GM12878 (cell line): Measurements from ENCODE around the gene PHF3. TPM values are rescaled to one million over a fixed set of nuclear protein-coding genes. Genes with fewer than 3 reads are reported as not detected.

Experiments
- ATAC-seq: fragments of 200-7000 bp; cut with Tn5 transposase; 3 replicates; pipeline ENCODE4 v1.9.1; 2020; ENCODE audit warnings: mild to moderate bottlenecking, moderate library complexity
- BruUV-seq: library from RNA; stranded (reverse); fragments of 400-500 nt; replicated peaks from 2 replicates; lab custom pipeline; 2021; lab: Mats Ljungman, UMichigan
- CTCF ChIA-PET: fragments of 300-600 bp; sonication (Branson Sonifier 250); formaldehyde crosslinking; extraction: SDS; loops from one replicate; lab custom pipeline; 2021; ENCODE audit warnings: inconsistent platforms; lab: Yijun Ruan, JAX
- POLR2A ChIA-PET: fragments of 350-600 bp; formaldehyde crosslinking; extraction: SDS; loops from one replicate; lab custom pipeline; 2021; ENCODE audit warnings: inconsistent platforms; lab: Charles Lee
- RAD21 ChIA-PET: fragments of 300-600 bp; sonication (Branson Sonifier 250); formaldehyde crosslinking; loops from one replicate; lab custom pipeline; 2023; ENCODE audit warnings: antibody characterized with exemption; ENCODE audit not compliant: unreplicated experiment; lab: Charles Lee
- SMC1A ChIA-PET: fragments of 300-600 bp; sonication (Branson Sonifier 250); formaldehyde crosslinking; loops from one replicate; lab custom pipeline; 2023; ENCODE audit not compliant: unreplicated experiment, uncharacterized antibody; lab: Charles Lee
- DNase-seq: peaks from one replicate; pipeline ENCODE4 v3.0.0-alpha.2; 2011; ENCODE audit warnings: low read depth, low spot score
- FAIRE-seq: peaks from 3 replicates; lab custom pipeline; 2011; peaks lifted over from hg19 to GRCh38; lab: Jason Lieb, UNC
- H2AFZ ChIP-seq: 2 replicates; pipeline ENCODE4 v1.6.0; 2011; ENCODE audit warnings: low read depth, low read length, control low read depth; ENCODE audit not compliant: control insufficient read depth
- H3K27ac ChIP-seq: 2 replicates; pipeline ENCODE4 v1.5.1; 2011; ENCODE audit warnings: control low read depth; ENCODE audit not compliant: control insufficient read depth, insufficient read depth
- H3K27me3 ChIP-seq, 2 experiments: replicated peaks in 1 of 2; 2 replicates each; pipeline versions ENCODE4 v1.6.0 to v1.6.1; 2011; ENCODE audit warnings: low read length in 1 of 2; ENCODE audit not compliant: control insufficient read depth in 2 of 2, insufficient read depth in 2 of 2
- H3K36me3 ChIP-seq, 2 experiments: 2 replicates each; pipeline ENCODE4 v1.5.1; 2011; ENCODE audit warnings: low read length in 1 of 2; ENCODE audit not compliant: control insufficient read depth in 2 of 2, insufficient read depth in 2 of 2
- H3K4me1 ChIP-seq: 2 replicates; pipeline ENCODE4 v1.6.1; 2011; ENCODE audit warnings: mild to moderate bottlenecking, low read length, moderate library complexity, mixed read lengths; ENCODE audit not compliant: control insufficient read depth, insufficient read depth
- H3K4me2 ChIP-seq: 2 replicates; pipeline ENCODE4 v1.6.0; 2011; ENCODE audit warnings: control low read depth; ENCODE audit not compliant: control insufficient read depth, insufficient read depth
- H3K4me3 ChIP-seq: fragments of 200-600 bp; sonication (generic); 2 replicates; pipeline ENCODE4 v1.5.1; 2016
- H3K79me2 ChIP-seq: 2 replicates; pipeline ENCODE4 v1.6.0; 2011; ENCODE audit warnings: low read length; ENCODE audit not compliant: control insufficient read depth, insufficient read depth
- H3K9ac ChIP-seq: 2 replicates; pipeline ENCODE4 v1.8.0; 2011; ENCODE audit warnings: low read length, control low read depth, mixed read lengths; ENCODE audit not compliant: control insufficient read depth, insufficient read depth
- H3K9me3 ChIP-seq: replicated peaks from 3 replicates; pipeline ENCODE4 v1.5.1; 2011; ENCODE audit warnings: mild to moderate bottlenecking, low read length; ENCODE audit not compliant: control insufficient read depth, insufficient read depth
- H4K20me1 ChIP-seq: 2 replicates; pipeline ENCODE4 v1.6.0; 2011; ENCODE audit not compliant: control insufficient read depth, insufficient read depth
- BRCA1 ChIP-seq: IDR thresholded peaks from 2 replicates; pipeline ENCODE4 v1.6.1; 2011; ENCODE audit warnings: low read depth, low read length, improper control_type of control experiment
- CEBPZ ChIP-seq: fragments of 150-350 bp; IDR thresholded peaks from 2 replicates; pipeline ENCODE4 v1.6.1; 2016; ENCODE audit warnings: low read depth, low read length
- E4F1 ChIP-seq: fragments of 450-650 bp; IDR thresholded peaks from 2 replicates; pipeline ENCODE4 v1.6.1; 2018; ENCODE audit warnings: borderline replicate concordance, mild to moderate bottlenecking; ENCODE audit not compliant: partially characterized antibody
- NFYA ChIP-seq: IDR thresholded peaks from 2 replicates; pipeline ENCODE4 v1.6.1; 2011; ENCODE audit warnings: low read depth, mild to moderate bottlenecking, low read length, improper control_type of control experiment, borderline replicate concordance
- PAX8 ChIP-seq: fragments of 450-650 bp; IDR thresholded peaks from 2 replicates; pipeline ENCODE4 v1.6.1; 2017; ENCODE audit warnings: mild to moderate bottlenecking, moderate library complexity
- POLR2AphosphoS2 ChIP-seq: IDR thresholded peaks from 2 replicates; pipeline ENCODE4 v1.6.1; 2011; ENCODE audit warnings: low read depth, mild to moderate bottlenecking, low read length, improper control_type of control experiment, moderate library complexity
- RELB ChIP-seq: fragments of 450-650 bp; IDR thresholded peaks from 2 replicates; pipeline ENCODE4 v1.6.1; 2017; ENCODE audit warnings: low read depth, mild to moderate bottlenecking, moderate library complexity
- RFX5 ChIP-seq: IDR thresholded peaks from 2 replicates; pipeline ENCODE4 v1.6.1; 2011; ENCODE audit warnings: low read depth, low read length, improper control_type of control experiment
- SMAD1 ChIP-seq: fragments of 450-650 bp; IDR thresholded peaks from 2 replicates; pipeline ENCODE4 v1.6.1; 2018; ENCODE audit warnings: mild to moderate bottlenecking, low read depth; ENCODE audit not compliant: partially characterized antibody
- SP1 ChIP-seq: IDR thresholded peaks from one replicate; pipeline ENCODE4 v1.6.1; 2011; ENCODE audit warnings: low read depth, low read length
- STAT1 ChIP-seq: fragments of 450-650 bp; conservative IDR thresholded peaks from 2 replicates; pipeline ENCODE4 v1.6.1; 2014; ENCODE audit warnings: antibody characterized with exemption, mild to moderate bottlenecking
- TAF1 ChIP-seq: IDR thresholded peaks from 2 replicates; pipeline ENCODE4 v1.6.1; 2011; ENCODE audit warnings: mild to moderate bottlenecking, low read depth, low read length, borderline replicate concordance
- TARDBP ChIP-seq: IDR thresholded peaks from 2 replicates; pipeline ENCODE4 v1.6.1; 2016; ENCODE audit warnings: borderline replicate concordance
- ZNF217 ChIP-seq: fragments of 450-650 bp; IDR thresholded peaks from 2 replicates; pipeline ENCODE4 v1.6.1; 2017; ENCODE audit warnings: antibody characterized with exemption, mild to moderate bottlenecking
- ZNF384 ChIP-seq: IDR thresholded peaks from 2 replicates; pipeline ENCODE4 v1.6.1; 2012; ENCODE audit warnings: low read depth, mild to moderate bottlenecking, low read length, improper control_type of control experiment, borderline replicate concordance
- WGBS: methylation state at CpG from one replicate; pipeline ENCODE4 v1.1.6; 2016; ENCODE audit warnings: low lambda C conversion rate; ENCODE audit not compliant: insufficient replicate concordance, insufficient coverage; ENCODE audit errors: missing lambda C conversion rate; 5-methylcytosine and 5-hydroxymethylcytosine counted together
- in situ Hi-C: fragments of 300-500 bp; cut with MboI; formaldehyde crosslinking; loops from 9 replicates; pipeline ENCODE4 v1.14.3; 2018; ENCODE audit warnings: mixed read lengths
- intact Hi-C: fragments of 100-400 bp; cut with micrococcal nuclease; formaldehyde crosslinking; loops from one replicate; pipeline ENCODE4 v1.14.2; 2022; ENCODE audit not compliant: unreplicated experiment
- polyA plus RNA-seq, 11 experiments: library from polyadenylated mRNA; depleted of rRNA in 4 of 11; unstranded in 6 of 11; stranded (reverse) in 5 of 11; fragments of >200 nt; fragmentation: Nextera tagmentation in 4 of 11; fragmentation: Illumina TruSeq in 1 of 11; extraction: Ambion mirVana in 4 of 11; extraction: Trizol in 1 of 11; gene quantifications; 1 replicate in 1 of 11; 2 replicates in 10 of 11; pipeline versions ENCODE4 v1.2.1 to v1.2.3, GENCODE V29; 2011 to 2016; ENCODE audit warnings: inconsistent platforms in 2 of 11, missing spikeins in 2 of 11, low read depth in 1 of 11
- total RNA-seq, 4 experiments: library from RNA; depleted of rRNA in 3 of 4; stranded (reverse); fragments of >200 nt in 3 of 4; fragmentation: Illumina TruSeq in 1 of 4; extraction: Trizol in 1 of 4; gene quantifications; 2 replicates each; pipeline versions ENCODE4 v1.2.1 to v1.2.3, GENCODE V29; 2013 to 2021

The PHF3 gene
- total and polyA plus RNA-seq, 10 of the 15 experiments (the other 5 are each of a cell fraction or from before 2014, with no cell fraction given) = 8.3 to 61.5 (median 26.6) TPM

- POLR2A ChIA-PET = no interaction called here
- RAD21 ChIA-PET = interaction anchor here (0.6 to 4.0 kb wide), 9 partner anchors 12 to 285 kb away, joined by 3 to 17 read pairs (median 4); no protein-coding TSS in a partner anchor
- H2AFZ ChIP-seq = no peak overlapping the region
Measured at GRCh38 chr6:63637865-63638445, 2.4 kb downstream of the PHF3 start.

More at GRCh38 chr6:63637865-63638445, 2.4 kb downstream of the PHF3 start:
- in situ Hi-C loops (no loop called here), intact Hi-C loops (loop anchor here (2.0 to 5.0 kb wide), 3 partner anchors 13 to 285 kb away; no protein-coding TSS in a partner anchor)
- Histone ChIP-seq H3K27me3 (no peaks in the 10 kb centered on the region), H3K4me3 (peak overlapping the region; percentile 78), H3K9me3 (no peaks in the 10 kb centered on the region), H3K79me2 (peaks cover 73% of the 10 kb centered on the region), H3K4me1 (no peaks in the 10 kb centered on the region), H4K20me1 (peaks cover 3% of the 10 kb centered on the region; the same call in 1 of the 2 replicates), H3K9ac (peak overlapping the region; percentile 90), H3K4me2 (peak overlapping the region; percentile 73), H3K27ac (no peak overlapping the region), H3K36me3 (peaks cover 0 to 4% of the 10 kb centered on the region in 2 experiments; a peak in 1 of 4 replicates)
- ATAC-seq = no peak
- CTCF ChIA-PET = interaction anchor here (0.6 to 1.8 kb wide), 7 partner anchors 37 to 285 kb away, joined by 3 to 7 read pairs (median 5); no protein-coding TSS in a partner anchor
- 22% methylated on average over 2 of the region's 2 CpGs for WGBS
- SMC1A ChIA-PET = interaction anchor here (0.9 to 1.6 kb wide), 10 partner anchors 11 to 286 kb away, joined by 3 to 7 read pairs (median 4); no protein-coding TSS in a partner anchor
- no peak for TF ChIP-seq POLR2AphosphoS2
- no peak for TF ChIP-seq BRCA1
- no peak for TF ChIP-seq ZNF384
- TF ChIP-seq STAT1 = no peak
- TF ChIP-seq RFX5 = no peak
- TF ChIP-seq RELB = no peak
- TF ChIP-seq TAF1 = no peak
- TF ChIP-seq E4F1 = no peak
- TF ChIP-seq CEBPZ = no peak
- TF ChIP-seq SP1 = no peak
- no peak for TF ChIP-seq SMAD1
- no peak for TF ChIP-seq PAX8
- no peak for TF ChIP-seq ZNF217
- no peak for TF ChIP-seq NFYA
- TF ChIP-seq TARDBP = no peak
- no peak for DNase-seq
- BruUV-seq = no TSS peak
- FAIRE-seq = no peak
